Sigmoid colon (tissue), 7 donors: ENCODE measurements around the gene AGTRAP. TPM values are rescaled to one million over a fixed set of nuclear protein-coding genes. Genes with fewer than 3 reads are reported as not detected.

Experiments
- DNase-seq: peaks from one replicate; pipeline ENCODE4 v3.0.0-alpha.2; 2019
- H3K27ac ChIP-seq, 4 donors: fragments of 200-600 bp; sonication (generic); one replicate each; pipeline ENCODE4 v1.5.1; 2016 to 2019; ENCODE audit warnings: mild to moderate bottlenecking in 1 of 4
- H3K27me3 ChIP-seq, 3 donors: fragments of 200-600 bp; sonication (generic); one replicate each; pipeline ENCODE4 v1.5.1; 2019; ENCODE audit warnings: mild to moderate bottlenecking in 1 of 3
- H3K36me3 ChIP-seq, 4 donors: fragments of 200-600 bp; sonication (generic); one replicate each; pipeline ENCODE4 v1.5.1; 2016 to 2019
- H3K4me1 ChIP-seq, 4 donors: fragments of 200-600 bp; sonication (generic); one replicate each; pipeline ENCODE4 v1.5.1; 2017 to 2019
- H3K4me3 ChIP-seq, 4 donors: fragments of 200-600 bp; sonication (generic); one replicate each; pipeline ENCODE4 v1.5.1; 2017 to 2019; ENCODE audit warnings: mild to moderate bottlenecking in 2 of 4, moderate library complexity in 1 of 4
- H3K9me3 ChIP-seq, 4 donors: fragments of 200-600 bp in 3 of 4; sonication (generic) in 3 of 4; one replicate each; pipeline versions ENCODE4 v1.5.1 to v1.6.1; 2013 to 2019
- CTCF ChIP-seq, 4 experiments: fragments of 450-650 bp in 3 of 4; fragments of 200-600 bp in 1 of 4; IDR thresholded peaks; one replicate each; pipeline ENCODE4 v1.5.1; 2016 to 2019; ENCODE audit warnings: antibody characterized with exemption in 4 of 4, mild to moderate bottlenecking in 3 of 4, moderate library complexity in 2 of 4
- EP300 ChIP-seq, 4 donors: sonication (generic); formaldehyde crosslinking; IDR thresholded peaks; one replicate each; pipeline ENCODE4 v1.6.1; 2017; ENCODE audit warnings: antibody characterized with exemption in 4 of 4
- POLR2A ChIP-seq, 2 donors: fragments of 450-650 bp; IDR thresholded peaks; one replicate each; pipeline ENCODE4 v1.6.1; 2016; ENCODE audit warnings: antibody characterized with exemption in 2 of 2, mild to moderate bottlenecking in 2 of 2, moderate library complexity in 2 of 2
- POLR2AphosphoS5 ChIP-seq, 4 donors: sonication (generic); formaldehyde crosslinking; IDR thresholded peaks; one replicate each; pipeline ENCODE4 v1.6.1; 2017; ENCODE audit warnings: antibody characterized with exemption in 4 of 4
- WGBS, 2 donors: extraction: QIAGEN DNeasy Blood & Tissue Kit; methylation state at CpG; one replicate each; pipeline ENCODE4 v1.1.7; 2013; 5-methylcytosine and 5-hydroxymethylcytosine counted together
- intact Hi-C: fragments of 100-400 bp; cut with DNase I; formaldehyde crosslinking; loops from one replicate; pipeline ENCODE4 v1.15.1; 2023
- polyA plus RNA-seq, 3 donors: library from polyadenylated mRNA; stranded (reverse); fragments of 200-250 nt; gene quantifications; one replicate each; pipeline ENCODE4 v1.2.3, GENCODE V29; 2013
- total RNA-seq, 4 donors: library from RNA; depleted of rRNA; stranded (reverse); fragments of >200 nt; gene quantifications; one replicate each; pipeline ENCODE4 v1.1.0, GENCODE V29; 2016
- donor health status: healthy with polysubstance abuse.
- donor health status: Bipolar disorder and iron deficiency.
- donor health status: healthy.

Gene AGTRAP
- total and polyA plus RNA-seq, 7 donors = 6.7 to 58.3 (median 27.7) TPM

- intact Hi-C loops = loop anchor here (10.0 kb wide), 1 partner anchor 457 kb away; the partner anchor contains the start of gene UBIAD1
- Histone ChIP-seq H3K4me1 (peaks cover 0 to 46% (median 27%) of the 10 kb centered on the region in 4 donors), H3K27ac (peak overlapping the region; percentile 84 to 85 (median 84))
These were observed 4.1 kb upstream of the AGTRAP start for GRCh38 chr1:11731691-11732283.

GRCh38 chr1:11733306-11733705 is 2.6 kb upstream of the AGTRAP start:
- intact Hi-C loops = loop anchor here (10.0 kb wide), 1 partner anchor 459 kb away; the partner anchor contains the start of gene UBIAD1
- H3K27ac ChIP-seq = peak overlapping the region; percentile 84 to 85 (median 84)
- 87 to 88% methylated on average over 3 of the region's 3 CpGs for WGBS, 2 donors
- TF ChIP-seq POLR2AphosphoS5 (IDR thresholded peaks at IDR 0.05) (no peak), EP300 (IDR thresholded peaks at IDR 0.05) (no peak), POLR2A (IDR thresholded peaks at IDR 0.05) (no peak), CTCF (IDR thresholded peaks at IDR 0.05) (no peak)
- no peaks in the 10 kb centered on the region for H3K36me3 ChIP-seq
- no peaks in the 10 kb centered on the region for H3K9me3 ChIP-seq
- H3K4me3 ChIP-seq = no peak overlapping the region
- no peaks in the 10 kb centered on the region for H3K27me3 ChIP-seq
- peaks cover 0 to 52% (median 39%) of the 10 kb centered on the region in 4 donors for H3K4me1 ChIP-seq
- no peak for DNase-seq

More at GRCh38 chr1:11731691-11732283, 4.1 kb upstream of the AGTRAP start:
- Histone ChIP-seq H3K27me3 (no peaks in the 10 kb centered on the region), H3K36me3 (no peaks in the 10 kb centered on the region), H3K9me3 (no peaks in the 10 kb centered on the region), H3K4me3 (peak overlapping the region; percentile 31 to 49 (median 46))
- TF ChIP-seq CTCF (IDR thresholded peaks at IDR 0.05) = no peak
- TF ChIP-seq EP300 (IDR thresholded peaks at IDR 0.05) = peak in 2 of 4 donors; percentile 2 to 9
- TF ChIP-seq POLR2AphosphoS5 (IDR thresholded peaks at IDR 0.05) = peak; percentile 53 to 85 (median 77)
- TF ChIP-seq POLR2A (IDR thresholded peaks at IDR 0.05) = no peak
- WGBS, 2 donors = 35 to 68% methylated on average over 17 of the region's 17 CpGs
- peak; percentile 94 for DNase-seq

- no peaks in the 10 kb centered on the region for H3K27me3 ChIP-seq
- TF ChIP-seq CTCF (IDR thresholded peaks at IDR 0.05) = no peak
- no peak for TF ChIP-seq POLR2AphosphoS5 (IDR thresholded peaks at IDR 0.05)
- TF ChIP-seq EP300 (IDR thresholded peaks at IDR 0.05) = no peak
- TF ChIP-seq POLR2A (IDR thresholded peaks at IDR 0.05) = no peak
- peaks cover 0 to 47% (median 38%) of the 10 kb centered on the region in 4 donors for H3K4me1 ChIP-seq
- peak overlapping the region; percentile 88 to 90 (median 88) for H3K27ac ChIP-seq
- WGBS, 2 donors = 25 to 47% methylated on average over 4 of the region's 4 CpGs
- peak overlapping the region in 3 of 4 donors; percentile 85 to 96 (median 87) for H3K4me3 ChIP-seq
- H3K9me3 ChIP-seq = no peaks in the 10 kb centered on the region
- no peak for DNase-seq
- intact Hi-C loops = loop anchor here (5.0 to 10.0 kb wide), 3 partner anchors 52 to 461 kb away; partner anchors contain the start of genes FBXO2, FBXO44 and UBIAD1
- no peaks in the 10 kb centered on the region for H3K36me3 ChIP-seq
These were observed 444 bp upstream of the AGTRAP start for GRCh38 chr1:11735531-11735853.

GRCh38 chr1:11736746-11737639 is 1.1 kb downstream of the AGTRAP start:
- Histone ChIP-seq H3K4me1 (peaks cover 0 to 35% (median 26%) of the 10 kb centered on the region in 4 donors), H3K4me3 (peak overlapping the region; percentile 72 to 96 (median 86)), H3K36me3 (no peaks in the 10 kb centered on the region), H3K9me3 (no peaks in the 10 kb centered on the region), H3K27ac (peak overlapping the region; percentile 88 to 90 (median 88)), H3K27me3 (no peaks in the 10 kb centered on the region)
- whole genome bisulfite sequencing, 2 donors = 15 to 18% methylated on average over 15 of the region's 15 CpGs
- intact Hi-C loops = loop anchor here (2.0 to 10.0 kb wide), 5 partner anchors 50 to 462 kb away; partner anchors contain the start of genes FBXO2, FBXO44 and UBIAD1
- peak; percentile 87 for DNase-seq
- peak in 1 of 4 donors; percentile 57 for TF ChIP-seq POLR2AphosphoS5 (IDR thresholded peaks at IDR 0.05)
- no peak for TF ChIP-seq POLR2A (IDR thresholded peaks at IDR 0.05)
